Mesendoderm (in vitro differentiated cells): ENCODE results near the gene POFUT1.

Experiments used
- DNase-seq: peaks from one replicate; pipeline ENCODE4 v3.0.0; 2013
- H2AK5ac ChIP-seq: 2 replicates; pipeline ENCODE4 v1.6.1; 2013; ENCODE audit warnings: low read length, inconsistent platforms
- H2BK120ac ChIP-seq: 2 replicates; pipeline ENCODE4 v1.6.1; 2013; ENCODE audit warnings: low read depth, mild to moderate bottlenecking, low read length, moderate library complexity, mixed read lengths
- H2BK15ac ChIP-seq: replicated peaks from 2 replicates; pipeline ENCODE4 v1.6.1; 2013; ENCODE audit warnings: low read depth, mild to moderate bottlenecking, moderate library complexity
- H2BK5ac ChIP-seq: 2 replicates; pipeline ENCODE4 v1.6.1; 2013; ENCODE audit warnings: low read length, inconsistent platforms
- H3K18ac ChIP-seq: 2 replicates; pipeline ENCODE4 v1.6.1; 2013; ENCODE audit warnings: mild to moderate bottlenecking, low read length, mixed read lengths
- H3K23ac ChIP-seq: one replicate; pipeline ENCODE4 v1.6.1; 2013; ENCODE audit warnings: low read length
- H3K27ac ChIP-seq: 2 replicates; pipeline ENCODE4 v1.5.1; 2013; ENCODE audit warnings: low read depth, mild to moderate bottlenecking, inconsistent platforms, low read length, moderate library complexity
- H3K27me3 ChIP-seq: 2 replicates; pipeline ENCODE4 v1.6.1; 2013; ENCODE audit warnings: low read length, control low read depth, mild to moderate bottlenecking, inconsistent platforms; ENCODE audit not compliant: insufficient read depth, poor library complexity
- H3K36me3 ChIP-seq: 2 replicates; pipeline ENCODE4 v1.6.1; 2013; ENCODE audit warnings: low read length, inconsistent platforms; ENCODE audit not compliant: control insufficient read depth, insufficient read depth
- H3K4ac ChIP-seq: one replicate; pipeline ENCODE4 v1.6.1; 2013; ENCODE audit warnings: low read depth, mild to moderate bottlenecking, low read length, moderate library complexity
- H3K4me1 ChIP-seq: 2 replicates; pipeline ENCODE4 v1.6.1; 2013; ENCODE audit warnings: low read depth, low read length, inconsistent platforms; ENCODE audit not compliant: control insufficient read depth
- H3K4me2 ChIP-seq: 2 replicates; pipeline ENCODE4 v1.6.1; 2013; ENCODE audit warnings: low read length
- H3K4me3 ChIP-seq: 2 replicates; pipeline ENCODE4 v1.5.1; 2013; ENCODE audit warnings: mild to moderate bottlenecking, low read length
- H3K56ac ChIP-seq: one replicate; pipeline ENCODE4 v1.6.1; 2013; ENCODE audit warnings: low read length
- H3K79me1 ChIP-seq: 2 replicates; pipeline ENCODE4 v1.6.1; 2013; ENCODE audit warnings: low read length, inconsistent platforms
- H3K79me2 ChIP-seq: 2 replicates; pipeline ENCODE4 v1.6.1; 2013; ENCODE audit warnings: mild to moderate bottlenecking, low read length; ENCODE audit not compliant: control insufficient read depth, insufficient read depth
- H3K9ac ChIP-seq: 2 replicates; pipeline ENCODE4 v1.6.1; 2013; ENCODE audit warnings: low read length, inconsistent platforms
- H4K5ac ChIP-seq: one replicate; pipeline ENCODE4 v1.6.1; 2013; ENCODE audit warnings: low read length
- H4K8ac ChIP-seq: one replicate; pipeline ENCODE4 v1.6.1; 2013; ENCODE audit warnings: low read depth, mild to moderate bottlenecking, control low read depth, low read length, moderate library complexity
- WGBS: extraction: QIAGEN DNeasy Blood & Tissue Kit; methylation state at CpG from one replicate; pipeline ENCODE4 v1.1.7; 2013; ENCODE audit warnings: low lambda C conversion rate, missing lambda C conversion rate; ENCODE audit not compliant: insufficient coverage; ENCODE audit errors: extremely low coverage; 5-methylcytosine and 5-hydroxymethylcytosine counted together

POFUT1 gene

GRCh38 chr20:32162351-32162750 lies 45.3 kb upstream of the POFUT1 start:
- Histone ChIP-seq H2BK15ac (no peak overlapping the region), H3K27ac (no peak overlapping the region), H2BK5ac (no peak overlapping the region), H4K8ac (no peak overlapping the region), H3K79me2 (no peaks in the 10 kb centered on the region), H3K4me3 (no peak overlapping the region), H3K4ac (no peak overlapping the region), H3K9ac (no peak overlapping the region), H3K79me1 (no peaks in the 10 kb centered on the region), H3K56ac (no peak overlapping the region), H4K5ac (no peak overlapping the region), H2AK5ac (no peak overlapping the region), H3K4me1 (no peaks in the 10 kb centered on the region), H2BK120ac (no peak overlapping the region), H3K4me2 (no peak overlapping the region), H3K27me3 (no peaks in the 10 kb centered on the region), H3K18ac (no peak overlapping the region), H3K36me3 (peaks cover 14% of the 10 kb centered on the region), H3K23ac (no peak overlapping the region)
- no peak for DNase-seq
- WGBS = no CpG with 5 or more reads among the region's 3 CpGs

GRCh38 chr20:32163951-32164350 lies 43.7 kb upstream of the POFUT1 start:
- no peaks in the 10 kb centered on the region for H3K79me2 ChIP-seq
- no CpG with 5 or more reads among the region's 5 CpGs for WGBS
- H3K27ac ChIP-seq = no peak overlapping the region
- no peak overlapping the region for H2BK5ac ChIP-seq
- no peak overlapping the region for H3K4me3 ChIP-seq
- H3K56ac ChIP-seq = no peak overlapping the region
- no peaks in the 10 kb centered on the region for H3K79me1 ChIP-seq
- H3K27me3 ChIP-seq = no peaks in the 10 kb centered on the region
- no peak overlapping the region for H2AK5ac ChIP-seq
- no peak overlapping the region for H3K4me2 ChIP-seq
- no peak for DNase-seq
- no peak overlapping the region for H3K18ac ChIP-seq
- peaks cover 3% of the 10 kb centered on the region for H3K4me1 ChIP-seq
- H3K36me3 ChIP-seq = peaks cover 11% of the 10 kb centered on the region
- H3K4ac ChIP-seq = no peak overlapping the region
- no peak overlapping the region for H4K5ac ChIP-seq
- no peak overlapping the region for H4K8ac ChIP-seq
- H2BK15ac ChIP-seq = no peak overlapping the region
- no peak overlapping the region for H2BK120ac ChIP-seq
- H3K9ac ChIP-seq = no peak overlapping the region
- no peak overlapping the region for H3K23ac ChIP-seq

- H3K18ac ChIP-seq = no peak overlapping the region
- no peak overlapping the region for H3K9ac ChIP-seq
- H3K27ac ChIP-seq = no peak overlapping the region
- peaks cover 3% of the 10 kb centered on the region for H3K4me1 ChIP-seq
- no peak overlapping the region for H2BK5ac ChIP-seq
- H2AK5ac ChIP-seq = no peak overlapping the region
- no peak for DNase-seq
- H3K56ac ChIP-seq = no peak overlapping the region
- no peak overlapping the region for H4K8ac ChIP-seq
- peaks cover 8% of the 10 kb centered on the region for H3K36me3 ChIP-seq
- no peak overlapping the region for H3K4me2 ChIP-seq
- no peaks in the 10 kb centered on the region for H3K79me1 ChIP-seq
- no peaks in the 10 kb centered on the region for H3K79me2 ChIP-seq
- no peak overlapping the region for H3K23ac ChIP-seq
- H2BK15ac ChIP-seq = no peak overlapping the region
- WGBS = no CpG with 5 or more reads among the region's 21 CpGs
- H3K4me3 ChIP-seq = no peak overlapping the region
- no peak overlapping the region for H3K4ac ChIP-seq
- no peak overlapping the region for H4K5ac ChIP-seq
- H3K27me3 ChIP-seq = no peaks in the 10 kb centered on the region
- H2BK120ac ChIP-seq = no peak overlapping the region
Measured at GRCh38 chr20:32164984-32165735, 42.5 kb upstream of the POFUT1 start.

GRCh38 chr20:32165836-32166545 lies 41.7 kb upstream of the POFUT1 start:
- H3K4ac ChIP-seq = no peak overlapping the region
- peaks cover 8% of the 10 kb centered on the region for H3K36me3 ChIP-seq
- H3K4me1 ChIP-seq = peaks cover 3% of the 10 kb centered on the region
- H4K8ac ChIP-seq = no peak overlapping the region
- H3K56ac ChIP-seq = no peak overlapping the region
- H3K79me2 ChIP-seq = no peaks in the 10 kb centered on the region
- no peak overlapping the region for H2BK120ac ChIP-seq
- H3K9ac ChIP-seq = no peak overlapping the region
- no peaks in the 10 kb centered on the region for H3K79me1 ChIP-seq
- DNase-seq = no peak
- H3K23ac ChIP-seq = no peak overlapping the region
- H2BK5ac ChIP-seq = no peak overlapping the region
- no peak overlapping the region for H2BK15ac ChIP-seq
- no peak overlapping the region for H4K5ac ChIP-seq
- WGBS = no CpG with 5 or more reads among the region's 8 CpGs
- H3K27me3 ChIP-seq = no peaks in the 10 kb centered on the region
- H3K18ac ChIP-seq = no peak overlapping the region
- H3K4me3 ChIP-seq = no peak overlapping the region
- no peak overlapping the region for H3K4me2 ChIP-seq
- no peak overlapping the region for H3K27ac ChIP-seq
- no peak overlapping the region for H2AK5ac ChIP-seq

- Histone ChIP-seq H4K5ac (no peak overlapping the region), H3K23ac (no peak overlapping the region), H3K79me1 (no peaks in the 10 kb centered on the region), H2BK5ac (no peak overlapping the region), H3K56ac (no peak overlapping the region), H3K79me2 (no peaks in the 10 kb centered on the region), H2AK5ac (no peak overlapping the region), H2BK120ac (no peak overlapping the region), H3K4me1 (peaks cover 3% of the 10 kb centered on the region), H3K36me3 (peaks cover 6% of the 10 kb centered on the region), H3K18ac (no peak overlapping the region), H3K27me3 (no peaks in the 10 kb centered on the region), H3K27ac (no peak overlapping the region), H3K4me3 (no peak overlapping the region), H3K9ac (no peak overlapping the region), H3K4me2 (no peak overlapping the region), H3K4ac (no peak overlapping the region), H2BK15ac (no peak overlapping the region), H4K8ac (no peak overlapping the region)
- DNase-seq = no peak
- no CpG with 5 or more reads among the region's 4 CpGs for WGBS
Measured at GRCh38 chr20:32167552-32167951, 40.1 kb upstream of the POFUT1 start.
